Prostate gland (tissue), 2 donors: ENCODE results near the gene GAN. TPM values are rescaled to one million over a fixed set of nuclear protein-coding genes. Genes with fewer than 3 reads are reported as not detected.

ENCODE experiments used
- DNase-seq: peaks from one replicate; pipeline ENCODE4 v3.0.0-alpha.2; 2019; ENCODE audit warnings: low spot score
- H3K27ac ChIP-seq, 2 donors: fragments of 200-600 bp; sonication (generic); 2 replicates each; pipeline ENCODE4 v1.5.1; 2017 to 2019
- H3K27me3 ChIP-seq: fragments of 200-600 bp; sonication (generic); replicated peaks from 2 replicates; pipeline ENCODE4 v1.5.1; 2019; ENCODE audit not compliant: insufficient read depth
- H3K36me3 ChIP-seq, 2 donors: fragments of 200-600 bp; sonication (generic); 1 replicate in 1 of 2; 2 replicates in 1 of 2; pipeline versions ENCODE4 v1.5.1 to v1.8.1; 2017 to 2019
- H3K4me1 ChIP-seq: fragments of 200-600 bp; sonication (generic); replicated peaks from 2 replicates; pipeline ENCODE4 v1.5.1; 2019
- H3K4me3 ChIP-seq, 2 donors: fragments of 200-600 bp; sonication (generic); 2 replicates each; pipeline ENCODE4 v1.5.1; 2017 to 2019
- H3K9me3 ChIP-seq: fragments of 200-600 bp; sonication (generic); 2 replicates; pipeline ENCODE4 v1.5.1; 2017
- POLR2A ChIP-seq: fragments of 450-650 bp; IDR thresholded peaks from one replicate; pipeline ENCODE4 v1.6.1; 2016; ENCODE audit warnings: antibody characterized with exemption, mild to moderate bottlenecking
- POLR2AphosphoS5 ChIP-seq: sonication (generic); formaldehyde crosslinking; IDR thresholded peaks from one replicate; pipeline ENCODE4 v1.6.1; 2017; ENCODE audit warnings: antibody characterized with exemption
- WGBS: methylation state at CpG from one replicate; pipeline ENCODE4 v1.1.5; 2018; 5-methylcytosine and 5-hydroxymethylcytosine counted together
- intact Hi-C: fragments of 100-400 bp; cut with DNase I; formaldehyde crosslinking; loops from one replicate; pipeline ENCODE4 v1.14.2; 2022
- total RNA-seq, 2 donors: library from RNA; depleted of rRNA; stranded (reverse); fragments of >200 nt; gene quantifications; one replicate each; pipeline ENCODE4 v1.1.0, GENCODE V29; 2016
- TF ChIP-seq, protein P1 (sequence below), 4 experiments: fragments of 200-600 bp in 2 of 4; fragments of 450-650 bp in 2 of 4; sonication (generic) in 2 of 4; IDR thresholded peaks; 1 replicate in 3 of 4; 2 replicates in 1 of 4; pipeline ENCODE4 v1.5.1; 2016 to 2019; ENCODE audit warnings: antibody characterized with exemption in 4 of 4, mild to moderate bottlenecking in 2 of 4, moderate library complexity in 2 of 4

Gene GAN
- total RNA-seq, 2 donors from 2014 or later: 8.2 to 10.1 TPM

DNA sequence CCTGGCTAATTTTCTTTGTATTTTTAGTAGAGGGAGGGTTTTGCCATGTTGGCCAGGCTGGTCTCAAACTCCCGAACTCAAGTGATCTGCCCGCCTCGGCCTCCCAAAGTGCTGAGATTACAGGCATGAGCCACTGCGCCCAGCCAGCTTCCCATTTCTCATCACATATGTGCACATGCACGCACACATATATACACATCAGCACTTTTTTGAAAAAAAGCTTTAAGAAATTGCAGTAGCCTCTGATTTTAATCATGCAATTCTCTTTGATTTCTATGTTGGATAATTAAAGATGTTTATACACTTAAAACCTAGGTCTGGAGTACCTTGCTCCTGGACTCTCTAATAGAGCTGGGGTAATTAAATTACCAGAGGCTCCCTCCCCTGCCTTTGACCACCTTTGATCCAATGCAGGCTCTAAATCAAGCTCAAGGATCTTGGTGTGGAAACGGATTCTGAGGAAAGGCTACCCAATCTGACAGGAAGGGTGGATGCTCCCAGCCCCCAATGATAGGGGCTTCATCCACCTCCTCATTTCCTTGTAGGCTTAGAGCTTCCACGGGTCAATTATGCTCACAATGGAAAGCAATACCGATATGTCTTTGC is 29.7 kb upstream of the GAN start:
- no peak overlapping the region for H3K27ac ChIP-seq
- intact Hi-C loops: no loop called here
- H3K9me3 ChIP-seq: no peaks in the 10 kb centered on the region
- TF ChIP-seq, protein P1, sequence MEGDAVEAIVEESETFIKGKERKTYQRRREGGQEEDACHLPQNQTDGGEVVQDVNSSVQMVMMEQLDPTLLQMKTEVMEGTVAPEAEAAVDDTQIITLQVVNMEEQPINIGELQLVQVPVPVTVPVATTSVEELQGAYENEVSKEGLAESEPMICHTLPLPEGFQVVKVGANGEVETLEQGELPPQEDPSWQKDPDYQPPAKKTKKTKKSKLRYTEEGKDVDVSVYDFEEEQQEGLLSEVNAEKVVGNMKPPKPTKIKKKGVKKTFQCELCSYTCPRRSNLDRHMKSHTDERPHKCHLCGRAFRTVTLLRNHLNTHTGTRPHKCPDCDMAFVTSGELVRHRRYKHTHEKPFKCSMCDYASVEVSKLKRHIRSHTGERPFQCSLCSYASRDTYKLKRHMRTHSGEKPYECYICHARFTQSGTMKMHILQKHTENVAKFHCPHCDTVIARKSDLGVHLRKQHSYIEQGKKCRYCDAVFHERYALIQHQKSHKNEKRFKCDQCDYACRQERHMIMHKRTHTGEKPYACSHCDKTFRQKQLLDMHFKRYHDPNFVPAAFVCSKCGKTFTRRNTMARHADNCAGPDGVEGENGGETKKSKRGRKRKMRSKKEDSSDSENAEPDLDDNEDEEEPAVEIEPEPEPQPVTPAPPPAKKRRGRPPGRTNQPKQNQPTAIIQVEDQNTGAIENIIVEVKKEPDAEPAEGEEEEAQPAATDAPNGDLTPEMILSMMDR (IDR thresholded peaks at IDR 0.05): no peak
- TF ChIP-seq POLR2AphosphoS5 (no peak), POLR2A (no peak)
- no peaks in the 10 kb centered on the region for H3K4me1 ChIP-seq
- 82% methylated on average over 8 of the region's 8 CpGs for WGBS
- H3K36me3 ChIP-seq: no peaks in the 10 kb centered on the region
- no peak overlapping the region for H3K4me3 ChIP-seq
- no peaks in the 10 kb centered on the region for H3K27me3 ChIP-seq
- DNase-seq: no peak

DNA sequence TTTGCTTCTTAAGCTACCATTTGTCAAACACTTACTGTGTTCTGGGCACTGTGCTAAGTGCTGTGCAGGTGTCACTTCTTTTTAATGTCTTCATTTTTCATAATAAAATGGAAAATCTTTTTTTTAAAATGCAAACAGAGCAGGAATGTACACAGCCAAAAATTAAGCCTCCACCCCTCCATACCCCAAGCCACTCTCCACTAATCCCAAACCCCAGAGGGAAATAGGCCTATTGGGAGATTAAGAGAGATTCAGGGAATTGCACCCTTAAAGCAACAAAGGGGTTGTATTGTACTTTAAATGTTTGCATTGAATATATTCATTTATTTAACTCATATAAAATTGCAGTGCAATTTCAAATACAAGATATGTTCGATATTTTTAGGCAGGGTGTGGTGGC is 28.6 kb upstream of the GAN start:
- H3K27ac ChIP-seq: no peak overlapping the region
- no peaks in the 10 kb centered on the region for H3K27me3 ChIP-seq
- no peak for DNase-seq
- no peaks in the 10 kb centered on the region for H3K9me3 ChIP-seq
- H3K36me3 ChIP-seq: no peaks in the 10 kb centered on the region
- intact Hi-C loops: no loop called here
- WGBS: 83% methylated on average over 1 of the region's 1 CpG
- TF ChIP-seq, protein P1 (IDR thresholded peaks at IDR 0.05): no peak
- no peak for TF ChIP-seq POLR2AphosphoS5
- TF ChIP-seq POLR2A: no peak
- no peaks in the 10 kb centered on the region for H3K4me1 ChIP-seq
- H3K4me3 ChIP-seq: no peak overlapping the region

DNA sequence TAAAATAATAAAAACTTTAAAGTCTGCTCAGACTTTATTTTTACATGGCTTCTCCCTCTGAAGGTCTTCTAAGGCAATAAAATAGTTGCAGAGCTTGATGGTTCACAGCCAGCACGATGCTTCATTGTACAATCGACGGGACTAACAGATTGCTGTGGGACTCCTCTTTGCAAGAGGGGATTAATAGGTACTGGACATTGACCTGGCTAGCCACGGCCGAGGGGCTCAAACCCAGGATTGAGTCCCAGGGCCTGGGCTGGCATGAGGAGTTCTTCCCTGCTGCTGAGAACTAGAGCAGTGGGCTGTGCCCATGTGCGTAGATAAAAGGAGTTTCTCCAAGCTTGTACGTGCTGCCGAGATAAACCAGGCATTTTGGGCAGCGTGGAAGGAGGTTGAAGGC is 23.6 kb upstream of the GAN start:
- H3K4me3 ChIP-seq: no peak overlapping the region
- H3K9me3 ChIP-seq: no peaks in the 10 kb centered on the region
- intact Hi-C loops: no loop called here
- no peak for TF ChIP-seq POLR2A
- TF ChIP-seq POLR2AphosphoS5: no peak
- TF ChIP-seq, protein P1 (IDR thresholded peaks at IDR 0.05): no peak
- H3K36me3 ChIP-seq: no peaks in the 10 kb centered on the region
- no peak for DNase-seq
- H3K4me1 ChIP-seq: no peaks in the 10 kb centered on the region
- H3K27me3 ChIP-seq: no peaks in the 10 kb centered on the region
- no peak overlapping the region for H3K27ac ChIP-seq
- WGBS: 76% methylated on average over 9 of the region's 9 CpGs

DNA sequence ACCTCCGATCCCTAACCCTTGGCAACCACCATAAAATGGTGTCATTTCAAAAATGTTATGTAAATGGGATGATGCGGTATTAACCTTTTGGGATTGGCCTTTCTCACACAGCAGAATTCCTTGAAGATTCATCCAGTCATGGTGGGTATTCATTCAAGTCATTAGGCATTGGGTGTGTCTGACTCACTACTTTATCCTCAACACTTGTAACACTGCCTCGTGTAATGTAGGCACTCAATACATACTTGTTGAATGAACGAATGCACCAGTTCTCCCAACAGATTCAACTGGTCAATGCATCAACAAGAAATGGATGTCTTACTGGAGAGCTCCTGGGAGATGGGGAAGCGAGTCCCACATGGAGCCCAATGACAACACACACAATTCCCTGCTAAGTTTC is 21.8 kb upstream of the GAN start:
- intact Hi-C loops: no loop called here
- no peaks in the 10 kb centered on the region for H3K9me3 ChIP-seq
- H3K27ac ChIP-seq: no peak overlapping the region
- no peaks in the 10 kb centered on the region for H3K27me3 ChIP-seq
- H3K4me1 ChIP-seq: no peaks in the 10 kb centered on the region
- H3K4me3 ChIP-seq: no peak overlapping the region
- no peak for DNase-seq
- WGBS: 82% methylated on average over 5 of the region's 5 CpGs
- H3K36me3 ChIP-seq: no peaks in the 10 kb centered on the region
- no peak for TF ChIP-seq POLR2AphosphoS5
- no peak for TF ChIP-seq POLR2A
- TF ChIP-seq, protein P1 (IDR thresholded peaks at IDR 0.05): no peak
